GM12892 (cell line): ENCODE measurements around the gene PDGFC.

ENCODE experiments used
- POLR2A ChIP-seq: IDR thresholded peaks from 2 replicates; pipeline ENCODE4 v1.6.1; 2011; ENCODE audit warnings: low read depth, low read length, control low read depth
- POLR2AphosphoS5 ChIP-seq: IDR thresholded peaks from 2 replicates; pipeline ENCODE4 v1.6.1; 2011; ENCODE audit warnings: low read depth, low read length, control low read depth
- TAF1 ChIP-seq: IDR thresholded peaks from 2 replicates; pipeline ENCODE4 v1.6.1; 2011; ENCODE audit warnings: low read depth, mild to moderate bottlenecking, control low read depth, low read length, borderline replicate concordance

DNA sequence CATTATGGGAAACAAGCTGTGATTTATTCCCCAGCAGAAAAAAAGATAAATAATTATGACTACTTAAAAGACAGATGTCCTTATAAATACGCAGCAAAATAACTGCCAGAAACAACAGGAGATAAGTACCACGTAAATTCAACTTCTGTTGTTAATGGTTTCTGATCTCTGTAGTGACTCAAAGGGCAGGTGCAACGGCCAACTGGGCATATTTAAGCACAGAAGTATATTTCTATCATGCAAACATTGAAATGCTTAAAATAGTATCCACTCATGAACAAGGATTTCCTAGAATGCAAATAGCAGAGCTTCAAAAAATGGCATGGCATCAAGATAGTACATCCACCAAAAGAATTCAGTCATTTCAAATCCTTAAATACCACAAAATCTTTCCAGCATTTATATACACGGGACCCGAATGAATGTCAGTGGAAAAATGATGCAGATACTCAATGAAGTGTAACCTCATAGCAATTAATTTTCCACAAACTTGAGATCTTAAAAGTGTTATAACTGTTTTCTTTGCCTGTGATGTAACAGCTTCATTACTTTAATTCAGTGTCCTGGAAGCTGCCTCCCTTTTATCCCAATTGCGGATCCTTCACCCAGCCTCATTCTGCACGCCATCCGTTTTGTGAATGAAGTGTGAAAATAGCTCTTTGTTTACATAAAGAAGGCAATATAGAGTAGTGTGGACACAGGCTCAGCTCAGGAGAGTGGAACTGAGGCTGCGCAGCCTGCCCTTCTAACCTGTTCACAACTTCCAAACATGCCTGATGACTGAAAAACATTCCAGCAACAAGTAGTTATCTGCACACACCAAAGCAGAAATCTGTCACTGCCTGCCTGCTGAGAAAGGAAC is 10.2 kb downstream of the PDGFC start:
- TF ChIP-seq POLR2AphosphoS5 (no peak), POLR2A (no peak), TAF1 (no peak)
